ENCODE data around the gene MAP4K1.

DNA sequence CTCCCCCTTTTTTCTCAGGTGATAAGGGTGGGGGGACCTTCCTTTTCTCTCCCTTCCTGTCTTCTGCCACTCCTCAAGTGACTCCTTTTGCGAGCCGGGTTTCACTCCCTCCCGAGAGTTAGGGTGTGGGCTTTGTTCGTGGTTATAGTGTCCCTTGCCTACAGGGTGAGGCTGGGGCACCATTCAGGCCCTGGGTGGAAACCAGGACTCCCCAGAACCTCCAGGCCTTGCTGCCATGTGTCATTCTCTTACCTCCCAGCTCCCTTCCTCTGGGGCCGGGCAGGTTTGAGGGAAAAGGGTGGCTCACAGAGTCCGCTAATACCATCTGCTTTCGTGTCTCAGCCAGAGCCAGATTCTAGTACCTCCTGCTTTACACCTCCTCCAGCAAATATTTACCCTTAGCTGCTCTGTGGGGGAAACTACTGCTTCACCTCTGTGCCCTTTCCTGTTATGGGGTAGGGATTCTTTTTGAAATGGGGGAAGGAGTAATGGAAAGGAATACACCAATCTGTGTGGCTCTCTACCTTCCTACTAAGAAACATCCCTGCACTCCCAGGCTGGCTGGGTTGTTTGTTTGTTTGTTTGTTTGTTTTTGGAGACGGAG, 32.5 kb upstream of the MAP4K1 start:
- TF ChIP-seq POLR2AphosphoS5 (IDR thresholded peaks at IDR 0.05; ENCODE audit: borderline replicate concordance, low read depth, low read length) (no peak), EZH2 (IDR thresholded peaks at IDR 0.05) (no peak)

Measured in SK-N-MC (cell line).